ENCODE measurements around the gene ACD.
"Not testable (repeated sequence)": the region's sequence is repeated elsewhere in the genome, so short reads cannot be mapped to it uniquely, and the experiment has no call there.

The ACD gene

DNA sequence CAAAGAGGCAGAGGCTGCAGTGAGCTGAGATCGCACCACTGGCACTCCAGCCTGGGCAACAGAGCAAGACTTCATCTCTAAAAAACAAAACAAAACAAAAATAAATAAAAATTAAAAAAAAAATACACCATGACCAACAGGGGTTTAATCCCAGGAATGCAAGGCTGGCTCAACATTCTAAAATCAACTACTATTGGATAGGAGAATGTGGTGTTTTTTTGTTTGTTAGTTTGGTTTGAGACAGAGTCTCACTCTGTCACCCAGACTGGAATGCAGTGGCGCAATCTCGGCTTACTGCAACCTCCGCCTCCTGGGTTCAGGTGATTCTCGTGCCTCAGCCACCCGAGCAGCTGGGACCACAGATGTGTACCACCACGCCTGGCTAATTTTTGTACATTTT, 39.2 kb upstream of the ACD start:
- Histone ChIP-seq H3K4me3 (ENCODE audit: low read depth, low read length, poor library complexity, severe bottlenecking) (no peak overlapping the region), H3F3A (ENCODE audit: insufficient read depth, low read length) (no peaks in the 10 kb centered on the region), H3K79me2 (ENCODE audit: insufficient read depth, low read length) (peaks cover 15% of the 10 kb centered on the region)

DNA sequence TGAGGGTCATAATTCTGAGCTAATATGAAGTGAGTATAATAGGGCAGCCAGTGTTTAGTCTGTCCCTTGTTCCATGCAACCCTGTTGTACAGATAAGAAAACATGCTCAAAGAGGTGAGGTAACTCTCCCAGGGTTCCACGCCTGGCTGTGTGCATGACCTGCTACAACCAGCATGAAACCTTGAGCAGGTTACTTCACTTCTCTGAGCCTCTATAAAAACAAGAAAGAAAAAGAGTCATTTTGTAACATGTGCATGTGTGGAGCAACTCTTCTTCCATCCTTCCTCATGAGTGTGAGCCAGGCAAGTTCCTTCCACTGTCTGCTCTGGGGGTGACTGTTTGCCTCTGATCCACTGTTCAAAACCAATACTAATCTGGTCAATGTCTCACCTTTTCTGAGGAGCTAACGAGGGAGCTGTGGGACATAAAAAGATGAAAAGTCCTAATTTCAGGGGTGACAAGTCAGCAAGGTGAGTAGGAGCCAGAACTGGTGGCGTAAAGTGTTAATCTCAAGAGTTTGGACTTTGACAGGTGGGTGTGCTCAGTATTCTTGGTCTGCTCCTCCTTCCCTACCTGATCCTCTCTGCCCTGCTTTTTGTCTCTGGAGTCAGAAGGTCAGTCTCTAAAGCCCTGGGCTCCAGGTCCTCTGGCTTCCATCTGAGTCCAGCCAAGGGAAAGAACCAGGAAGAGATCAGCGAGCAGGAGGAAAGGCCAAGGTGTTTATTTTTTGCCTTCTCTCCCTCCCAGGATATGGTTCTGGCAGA, 37.5 kb upstream of the ACD start:
- Histone ChIP-seq H3K27ac (ENCODE audit: low read depth, low read length, poor library complexity, severe bottlenecking) (no peak overlapping the region), H3F3A (ENCODE audit: insufficient read depth, low read length) (no peaks in the 10 kb centered on the region), H3K9me2 (ENCODE audit: low read depth, low read length) (no peaks in the 10 kb centered on the region), H3K4me3 (ENCODE audit: low read depth, low read length, poor library complexity, severe bottlenecking) (no peak overlapping the region), H3K4me2 (ENCODE audit: low read length) (no peak overlapping the region), H4K20me1 (ENCODE audit: insufficient read depth, low read length) (no peaks in the 10 kb centered on the region), H3K27me3 (ENCODE audit: insufficient read depth, low read length) (no peaks in the 10 kb centered on the region), H3K79me2 (ENCODE audit: insufficient read depth, low read length) (peaks cover 14% of the 10 kb centered on the region; the same call in 1 of the 2 replicates), H3K9ac (ENCODE audit: low read length) (no peak overlapping the region), H3K9me3 (ENCODE audit: low read length) (no peaks in the 10 kb centered on the region), H3K36me3 (ENCODE audit: insufficient read depth, low read length) (peaks cover 22% of the 10 kb centered on the region), H3K4me1 (ENCODE audit: insufficient read depth, low read length, severe bottlenecking) (peaks cover 23% of the 10 kb centered on the region), H2AFZ (ENCODE audit: low read length) (no peak overlapping the region)
- TF ChIP-seq, protein P1, sequence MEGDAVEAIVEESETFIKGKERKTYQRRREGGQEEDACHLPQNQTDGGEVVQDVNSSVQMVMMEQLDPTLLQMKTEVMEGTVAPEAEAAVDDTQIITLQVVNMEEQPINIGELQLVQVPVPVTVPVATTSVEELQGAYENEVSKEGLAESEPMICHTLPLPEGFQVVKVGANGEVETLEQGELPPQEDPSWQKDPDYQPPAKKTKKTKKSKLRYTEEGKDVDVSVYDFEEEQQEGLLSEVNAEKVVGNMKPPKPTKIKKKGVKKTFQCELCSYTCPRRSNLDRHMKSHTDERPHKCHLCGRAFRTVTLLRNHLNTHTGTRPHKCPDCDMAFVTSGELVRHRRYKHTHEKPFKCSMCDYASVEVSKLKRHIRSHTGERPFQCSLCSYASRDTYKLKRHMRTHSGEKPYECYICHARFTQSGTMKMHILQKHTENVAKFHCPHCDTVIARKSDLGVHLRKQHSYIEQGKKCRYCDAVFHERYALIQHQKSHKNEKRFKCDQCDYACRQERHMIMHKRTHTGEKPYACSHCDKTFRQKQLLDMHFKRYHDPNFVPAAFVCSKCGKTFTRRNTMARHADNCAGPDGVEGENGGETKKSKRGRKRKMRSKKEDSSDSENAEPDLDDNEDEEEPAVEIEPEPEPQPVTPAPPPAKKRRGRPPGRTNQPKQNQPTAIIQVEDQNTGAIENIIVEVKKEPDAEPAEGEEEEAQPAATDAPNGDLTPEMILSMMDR (IDR thresholded peaks at IDR 0.05; ENCODE audit: low read length), result no peak
- TF ChIP-seq EZH2 (IDR thresholded peaks at IDR 0.05; ENCODE audit: borderline replicate concordance, low read length), result no peak

More for the DNA sequence above, 39.2 kb upstream of the ACD start:
- Histone ChIP-seq H3K27me3 (ENCODE audit: insufficient read depth, low read length) (no peaks in the 10 kb centered on the region), H4K20me1 (ENCODE audit: insufficient read depth, low read length) (no peaks in the 10 kb centered on the region), H3K4me2 (ENCODE audit: low read length) (no peak overlapping the region), H3K36me3 (ENCODE audit: insufficient read depth, low read length) (peaks cover 22% of the 10 kb centered on the region), H3K4me1 (ENCODE audit: insufficient read depth, low read length, severe bottlenecking) (peaks cover 17% of the 10 kb centered on the region), H3K27ac (ENCODE audit: low read depth, low read length, poor library complexity, severe bottlenecking) (no peak overlapping the region), H3K9me3 (ENCODE audit: low read length) (no peaks in the 10 kb centered on the region), H3K9ac (ENCODE audit: low read length) (no peak overlapping the region), H3K9me2 (ENCODE audit: low read depth, low read length) (no peaks in the 10 kb centered on the region), H2AFZ (ENCODE audit: low read length) (no peak overlapping the region)
- TF ChIP-seq, protein P1 (IDR thresholded peaks at IDR 0.05; ENCODE audit: low read length), result no peak

DNA sequence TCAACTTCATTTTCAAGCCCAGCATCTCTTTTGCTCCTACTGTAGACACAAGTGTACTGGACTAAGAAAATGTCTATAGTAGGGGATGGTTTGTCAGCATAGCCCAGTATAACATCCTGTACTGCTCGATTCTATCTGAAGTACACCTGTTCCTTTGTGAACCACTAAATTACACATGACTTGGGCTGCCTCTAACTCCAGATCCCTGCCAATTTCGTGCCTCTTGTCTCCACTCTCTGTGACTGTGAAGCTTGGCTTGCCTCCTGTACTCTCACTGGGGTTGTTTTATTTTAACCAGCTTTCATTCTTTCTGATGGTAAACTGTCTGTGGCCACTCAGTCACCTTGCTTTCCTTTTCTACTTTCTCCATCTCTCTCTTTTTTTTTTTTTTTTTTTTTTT, 34.6 kb upstream of the ACD start:
- H3K4me1 ChIP-seq (ENCODE audit: insufficient read depth, low read length, severe bottlenecking), result peaks cover 35% of the 10 kb centered on the region
- H4K20me1 ChIP-seq (ENCODE audit: insufficient read depth, low read length), result no peaks in the 10 kb centered on the region
- no peak overlapping the region for H3K9ac ChIP-seq (ENCODE audit: low read length)
- TF ChIP-seq, protein P1 (IDR thresholded peaks at IDR 0.05; ENCODE audit: low read length), result no peak
- TF ChIP-seq EZH2 (IDR thresholded peaks at IDR 0.05; ENCODE audit: borderline replicate concordance, low read length), result no peak
- H3K4me2 ChIP-seq (ENCODE audit: low read length), result no peak overlapping the region
- peaks cover 3% of the 10 kb centered on the region; the same call in 1 of the 2 replicates for H3K79me2 ChIP-seq (ENCODE audit: insufficient read depth, low read length)
- no peak overlapping the region for H3K27ac ChIP-seq (ENCODE audit: low read depth, low read length, poor library complexity, severe bottlenecking)
- no peaks in the 10 kb centered on the region for H3K9me3 ChIP-seq (ENCODE audit: low read length)
- no peaks in the 10 kb centered on the region for H3K9me2 ChIP-seq (ENCODE audit: low read depth, low read length)
- H3K27me3 ChIP-seq (ENCODE audit: insufficient read depth, low read length), result no peaks in the 10 kb centered on the region
- H3K4me3 ChIP-seq (ENCODE audit: low read depth, low read length, poor library complexity, severe bottlenecking), result no peak overlapping the region
- no peak overlapping the region for H2AFZ ChIP-seq (ENCODE audit: low read length)
- H3K36me3 ChIP-seq (ENCODE audit: insufficient read depth, low read length), result peaks cover 24% of the 10 kb centered on the region
- no peaks in the 10 kb centered on the region for H3F3A ChIP-seq (ENCODE audit: insufficient read depth, low read length)

DNA sequence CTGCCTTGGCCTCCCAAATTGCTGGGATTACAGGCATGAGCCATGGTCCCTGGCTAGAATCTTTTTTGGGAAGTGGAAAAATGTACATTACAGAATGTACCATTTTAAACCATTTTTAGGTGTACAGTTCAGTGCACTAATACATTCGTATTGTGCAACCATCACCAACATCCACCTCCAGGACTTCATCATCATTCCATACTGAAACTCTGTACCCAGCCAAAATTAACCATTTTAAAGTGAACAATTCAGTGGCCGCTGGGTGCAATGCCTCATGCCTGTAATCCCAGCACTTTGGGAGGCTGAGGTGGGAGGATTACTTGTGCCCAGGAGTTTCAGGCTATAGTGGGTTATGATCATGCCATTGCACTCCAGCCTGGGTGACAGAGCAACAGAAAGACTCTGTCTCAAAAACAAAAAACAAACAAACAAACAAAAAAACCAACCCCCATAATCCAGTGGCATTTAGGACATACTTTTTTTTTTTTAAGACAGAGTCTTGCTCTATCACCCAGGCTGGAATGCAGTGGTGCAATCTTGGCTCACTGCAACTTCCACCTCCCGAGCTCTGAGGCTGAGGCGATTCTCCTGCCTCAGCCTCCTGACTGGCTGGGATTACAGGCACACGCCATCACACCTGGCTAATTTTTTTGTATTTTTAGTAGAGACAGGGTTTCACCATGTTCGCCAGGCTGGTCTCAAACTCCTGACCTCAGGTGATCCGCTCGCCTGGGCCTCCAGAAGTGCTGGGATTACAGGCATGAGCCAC, 33.6 kb upstream of the ACD start:
- peak overlapping the region; percentile 80 for H3K27ac ChIP-seq (ENCODE audit: low read depth, low read length, poor library complexity, severe bottlenecking)
- H3K9me2 ChIP-seq (ENCODE audit: low read depth, low read length); H4K20me1 ChIP-seq (ENCODE audit: insufficient read depth, low read length); H3K27me3 ChIP-seq (ENCODE audit: insufficient read depth, low read length); H2AFZ ChIP-seq (ENCODE audit: low read length); H3K9ac ChIP-seq (ENCODE audit: low read length); H3K9me3 ChIP-seq (ENCODE audit: low read length); H3F3A ChIP-seq (ENCODE audit: insufficient read depth, low read length); H3K79me2 ChIP-seq (ENCODE audit: insufficient read depth, low read length): not testable (repeated sequence)
- H3K4me3 ChIP-seq (ENCODE audit: low read depth, low read length, poor library complexity, severe bottlenecking), result peak overlapping the region; percentile 30
- peaks cover 35% of the 10 kb centered on the region for H3K4me1 ChIP-seq (ENCODE audit: insufficient read depth, low read length, severe bottlenecking)
- peak overlapping the region; percentile 51; the same call in 1 of the 2 replicates for H3K4me2 ChIP-seq (ENCODE audit: low read length)
- H3K36me3 ChIP-seq (ENCODE audit: insufficient read depth, low read length), result peaks cover 20% of the 10 kb centered on the region; the same call in 1 of the 2 replicates
